ENCODE measurements around the gene PRKACA. TPM values are rescaled to one million over a fixed set of nuclear protein-coding genes. Genes with fewer than 3 reads are reported as not detected.

Gene PRKACA
- total RNA-seq, 1 experiment from 2014 or later, result 24.0 TPM

- H3K79me2 ChIP-seq (ENCODE audit: low read length), result no peaks in the 10 kb centered on the region
- H3K9me3 ChIP-seq (ENCODE audit: low read length), result no peaks in the 10 kb centered on the region
- DNase-seq, result no peak
- H3K4me2 ChIP-seq (ENCODE audit: low read depth, low read length, poor library complexity, severe bottlenecking), result no peak overlapping the region
- H4K20me1 ChIP-seq (ENCODE audit: insufficient read depth, low read depth, low read length), result no peaks in the 10 kb centered on the region
- no peaks in the 10 kb centered on the region for H3K27me3 ChIP-seq (ENCODE audit: low read length)
- H3K4me3 ChIP-seq (ENCODE audit: low read length), result no peak overlapping the region
- no peak overlapping the region for H3K9ac ChIP-seq (ENCODE audit: low read length)
- no peak overlapping the region for H2AFZ ChIP-seq (ENCODE audit: low read length)
- no peak overlapping the region for H3K27ac ChIP-seq (ENCODE audit: low read length)
- H3K4me1 ChIP-seq (ENCODE audit: low read length), result no peaks in the 10 kb centered on the region; the same call in 1 of the 2 replicates
- H3K36me3 ChIP-seq (ENCODE audit: insufficient read depth, low read length), result no peaks in the 10 kb centered on the region
- H3K9me2 ChIP-seq (replicated peaks; ENCODE audit: insufficient read depth, low read length), result no peaks in the 10 kb centered on the region
These were observed 57.9 kb downstream of the PRKACA start for GRCh38 chr19:14059652-14060155.

GRCh38 chr19:14059093-14059480, 58.5 kb downstream of the PRKACA start:
- H3K27me3 ChIP-seq (ENCODE audit: low read length), result no peaks in the 10 kb centered on the region
- peak; percentile 80 for DNase-seq

GRCh38 chr19:14058182-14059092, 59.1 kb downstream of the PRKACA start:
- no peak for DNase-seq
- Histone ChIP-seq H3K79me2 (ENCODE audit: low read length) (no peaks in the 10 kb centered on the region), H4K20me1 (ENCODE audit: insufficient read depth, low read depth, low read length) (no peaks in the 10 kb centered on the region), H3K27ac (ENCODE audit: low read length) (no peak overlapping the region), H3K27me3 (ENCODE audit: low read length) (no peaks in the 10 kb centered on the region), H2AFZ (ENCODE audit: low read length) (no peak overlapping the region), H3K9ac (ENCODE audit: low read length) (no peak overlapping the region), H3K4me1 (ENCODE audit: low read length) (no peaks in the 10 kb centered on the region; the same call in 1 of the 2 replicates), H3K36me3 (ENCODE audit: insufficient read depth, low read length) (no peaks in the 10 kb centered on the region), H3K9me3 (ENCODE audit: low read length) (no peaks in the 10 kb centered on the region), H3K9me2 (replicated peaks; ENCODE audit: insufficient read depth, low read length) (no peaks in the 10 kb centered on the region), H3K4me3 (ENCODE audit: low read length) (no peak overlapping the region), H3K4me2 (ENCODE audit: low read depth, low read length, poor library complexity, severe bottlenecking) (no peak overlapping the region)

More at GRCh38 chr19:14059093-14059480, 58.5 kb downstream of the PRKACA start:
- Histone ChIP-seq H3K9me3 (ENCODE audit: low read length) (no peaks in the 10 kb centered on the region), H3K79me2 (ENCODE audit: low read length) (no peaks in the 10 kb centered on the region), H3K9ac (ENCODE audit: low read length) (no peak overlapping the region), H3K4me1 (ENCODE audit: low read length) (no peaks in the 10 kb centered on the region; the same call in 1 of the 2 replicates), H4K20me1 (ENCODE audit: insufficient read depth, low read depth, low read length) (no peaks in the 10 kb centered on the region), H3K36me3 (ENCODE audit: insufficient read depth, low read length) (no peaks in the 10 kb centered on the region), H3K27ac (ENCODE audit: low read length) (no peak overlapping the region), H3K4me2 (ENCODE audit: low read depth, low read length, poor library complexity, severe bottlenecking) (no peak overlapping the region), H3K9me2 (replicated peaks; ENCODE audit: insufficient read depth, low read length) (no peaks in the 10 kb centered on the region), H2AFZ (ENCODE audit: low read length) (no peak overlapping the region), H3K4me3 (ENCODE audit: low read length) (no peak overlapping the region)

- H3K9ac ChIP-seq (ENCODE audit: low read length), result no peak overlapping the region
These were observed 60.7 kb downstream of the PRKACA start for GRCh38 chr19:14056741-14057356.

GRCh38 chr19:14056069-14056666, 61.4 kb downstream of the PRKACA start:
- no peaks in the 10 kb centered on the region for H3K9me2 ChIP-seq (replicated peaks; ENCODE audit: insufficient read depth, low read length)
- H3K79me2 ChIP-seq (ENCODE audit: low read length), result no peaks in the 10 kb centered on the region
- DNase-seq, result no peak
- H2AFZ ChIP-seq (ENCODE audit: low read length), result no peak overlapping the region
- no peaks in the 10 kb centered on the region; the same call in 1 of the 2 replicates for H3K4me1 ChIP-seq (ENCODE audit: low read length)
- H3K9ac ChIP-seq (ENCODE audit: low read length), result no peak overlapping the region
- H3K36me3 ChIP-seq (ENCODE audit: insufficient read depth, low read length), result no peaks in the 10 kb centered on the region
- no peaks in the 10 kb centered on the region for H3K9me3 ChIP-seq (ENCODE audit: low read length)
- no peaks in the 10 kb centered on the region for H3K27me3 ChIP-seq (ENCODE audit: low read length)
- H3K27ac ChIP-seq (ENCODE audit: low read length), result no peak overlapping the region
- no peak overlapping the region for H3K4me3 ChIP-seq (ENCODE audit: low read length)
- H4K20me1 ChIP-seq (ENCODE audit: insufficient read depth, low read depth, low read length), result no peaks in the 10 kb centered on the region
- H3K4me2 ChIP-seq (ENCODE audit: low read depth, low read length, poor library complexity, severe bottlenecking), result no peak overlapping the region

More at GRCh38 chr19:14056741-14057356, 60.7 kb downstream of the PRKACA start:
- Histone ChIP-seq H3K9me3 (ENCODE audit: low read length) (no peaks in the 10 kb centered on the region), H3K4me2 (ENCODE audit: low read depth, low read length, poor library complexity, severe bottlenecking) (no peak overlapping the region), H3K79me2 (ENCODE audit: low read length) (no peaks in the 10 kb centered on the region), H2AFZ (ENCODE audit: low read length) (no peak overlapping the region), H3K4me3 (ENCODE audit: low read length) (no peak overlapping the region), H3K4me1 (ENCODE audit: low read length) (no peaks in the 10 kb centered on the region; the same call in 1 of the 2 replicates), H3K36me3 (ENCODE audit: insufficient read depth, low read length) (no peaks in the 10 kb centered on the region), H4K20me1 (ENCODE audit: insufficient read depth, low read depth, low read length) (no peaks in the 10 kb centered on the region), H3K27ac (ENCODE audit: low read length) (no peak overlapping the region), H3K27me3 (ENCODE audit: low read length) (no peaks in the 10 kb centered on the region), H3K9me2 (replicated peaks; ENCODE audit: insufficient read depth, low read length) (no peaks in the 10 kb centered on the region)
- DNase-seq, result no peak

- H3K79me2 ChIP-seq (ENCODE audit: low read length), result no peaks in the 10 kb centered on the region
These were observed 62.2 kb downstream of the PRKACA start for GRCh38 chr19:14055396-14055795.

GRCh38 chr19:14054721-14055120, 62.8 kb downstream of the PRKACA start:
- Histone ChIP-seq H3K27ac (ENCODE audit: low read length) (no peak overlapping the region), H4K20me1 (ENCODE audit: insufficient read depth, low read depth, low read length) (no peaks in the 10 kb centered on the region), H3K36me3 (ENCODE audit: insufficient read depth, low read length) (no peaks in the 10 kb centered on the region), H3K4me1 (ENCODE audit: low read length) (no peaks in the 10 kb centered on the region; the same call in 1 of the 2 replicates), H3K9ac (ENCODE audit: low read length) (no peak overlapping the region), H3K9me2 (replicated peaks; ENCODE audit: insufficient read depth, low read length) (no peaks in the 10 kb centered on the region), H3K27me3 (ENCODE audit: low read length) (no peaks in the 10 kb centered on the region), H3K79me2 (ENCODE audit: low read length) (no peaks in the 10 kb centered on the region), H3K4me2 (ENCODE audit: low read depth, low read length, poor library complexity, severe bottlenecking) (no peak overlapping the region), H2AFZ (ENCODE audit: low read length) (no peak overlapping the region), H3K4me3 (ENCODE audit: low read length) (no peak overlapping the region), H3K9me3 (ENCODE audit: low read length) (no peaks in the 10 kb centered on the region)
- DNase-seq, result no peak

More at GRCh38 chr19:14055396-14055795, 62.2 kb downstream of the PRKACA start:
- no peaks in the 10 kb centered on the region for H3K36me3 ChIP-seq (ENCODE audit: insufficient read depth, low read length)
- H3K9ac ChIP-seq (ENCODE audit: low read length), result no peak overlapping the region
- no peaks in the 10 kb centered on the region for H4K20me1 ChIP-seq (ENCODE audit: insufficient read depth, low read depth, low read length)
- H3K27me3 ChIP-seq (ENCODE audit: low read length), result no peaks in the 10 kb centered on the region
- H3K9me2 ChIP-seq (replicated peaks; ENCODE audit: insufficient read depth, low read length), result no peaks in the 10 kb centered on the region
- no peaks in the 10 kb centered on the region for H3K9me3 ChIP-seq (ENCODE audit: low read length)
- DNase-seq, result no peak
- H3K4me1 ChIP-seq (ENCODE audit: low read length), result no peaks in the 10 kb centered on the region; the same call in 1 of the 2 replicates
- H3K27ac ChIP-seq (ENCODE audit: low read length), result no peak overlapping the region
- no peak overlapping the region for H3K4me3 ChIP-seq (ENCODE audit: low read length)
- no peak overlapping the region for H2AFZ ChIP-seq (ENCODE audit: low read length)
- H3K4me2 ChIP-seq (ENCODE audit: low read depth, low read length, poor library complexity, severe bottlenecking), result no peak overlapping the region

GRCh38 chr19:14054099-14054498, 63.5 kb downstream of the PRKACA start:
- H2AFZ ChIP-seq (ENCODE audit: low read length), result no peak overlapping the region
- no peaks in the 10 kb centered on the region for H3K9me2 ChIP-seq (replicated peaks; ENCODE audit: insufficient read depth, low read length)
- H3K36me3 ChIP-seq (ENCODE audit: insufficient read depth, low read length), result no peaks in the 10 kb centered on the region
- H3K9ac ChIP-seq (ENCODE audit: low read length), result no peak overlapping the region
- no peak for DNase-seq
- H4K20me1 ChIP-seq (ENCODE audit: insufficient read depth, low read depth, low read length), result no peaks in the 10 kb centered on the region
- no peaks in the 10 kb centered on the region for H3K9me3 ChIP-seq (ENCODE audit: low read length)
- no peaks in the 10 kb centered on the region for H3K79me2 ChIP-seq (ENCODE audit: low read length)
- no peak overlapping the region for H3K4me2 ChIP-seq (ENCODE audit: low read depth, low read length, poor library complexity, severe bottlenecking)
- H3K4me1 ChIP-seq (ENCODE audit: low read length), result no peaks in the 10 kb centered on the region
- H3K27me3 ChIP-seq (ENCODE audit: low read length), result no peaks in the 10 kb centered on the region
- no peak overlapping the region for H3K4me3 ChIP-seq (ENCODE audit: low read length)
- H3K27ac ChIP-seq (ENCODE audit: low read length), result no peak overlapping the region
